NT2/D1 (cell line): ENCODE results near the gene ZC3H4.

Experiments used
- YY1 ChIP-seq: IDR thresholded peaks from 2 replicates; pipeline ENCODE4 v1.6.1; 2011; ENCODE audit not compliant: insufficient read length, insufficient read depth
- ZNF274 ChIP-seq: IDR thresholded peaks from 2 replicates; pipeline ENCODE4 v1.6.1; 2011; ENCODE audit warnings: mild to moderate bottlenecking, low read depth, low read length

- TF ChIP-seq ZNF274: no peak
- TF ChIP-seq YY1: no peak
Measured at GRCh38 chr19:47104680-47105079, 8.9 kb downstream of the ZC3H4 start.
